ENCODE data around the gene POU3F3.

POU3F3 gene

DNA sequence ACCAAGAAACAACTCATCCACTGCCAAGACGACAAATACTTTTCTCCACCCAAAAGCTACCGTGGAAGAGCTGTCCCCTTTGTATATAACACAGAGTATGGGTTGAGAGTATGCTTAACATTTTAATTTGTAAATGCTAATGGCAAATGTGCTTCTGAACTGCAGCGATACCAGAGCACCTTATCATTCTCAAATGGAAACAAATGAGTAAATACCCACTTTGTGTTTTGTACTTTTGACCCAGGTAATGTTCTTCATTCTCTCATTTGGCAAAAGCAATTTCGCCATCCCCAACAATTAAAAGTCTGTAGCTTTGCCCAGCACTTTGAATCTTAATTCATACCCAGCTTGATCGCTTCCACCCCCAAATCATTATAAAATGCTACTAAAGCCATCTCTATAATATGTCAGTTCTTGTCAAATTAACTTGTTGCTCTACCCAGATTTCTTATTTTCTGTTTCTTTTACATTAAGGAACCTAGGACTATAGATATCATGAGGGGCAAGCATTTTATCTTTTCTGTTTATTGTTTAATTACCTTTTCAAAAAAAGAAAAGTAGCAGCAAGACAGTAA lies 6.2 kb upstream of the POU3F3 start:
- no peak for DNase-seq

GRCh38 chr2:104848526-104848925 lies 5.4 kb upstream of the POU3F3 start:
- no peak for DNase-seq

DNA sequence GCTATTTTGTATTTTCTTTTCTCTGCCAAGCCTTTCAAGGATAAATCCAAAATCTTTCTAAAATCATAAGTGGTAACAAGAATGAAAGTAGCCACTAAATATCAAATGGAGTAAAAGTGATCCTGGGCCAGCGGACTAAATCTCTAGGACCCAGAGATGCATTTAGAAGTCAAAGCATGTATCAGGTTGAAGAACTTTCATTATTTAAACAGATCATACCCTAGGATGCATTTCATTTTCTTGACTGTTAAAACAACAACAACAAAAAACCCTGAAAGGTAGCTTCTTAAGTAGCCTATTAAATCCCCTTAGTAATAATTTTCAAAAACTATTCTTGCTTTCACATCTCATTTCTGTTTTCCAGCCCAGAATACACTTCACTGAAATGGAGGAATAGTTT lies 4.8 kb upstream of the POU3F3 start:
- no peak for DNase-seq

- no peak for DNase-seq
Observed at GRCh38 chr2:104849618-104850141, 4.2 kb upstream of the POU3F3 start.

- no peak for DNase-seq
Observed at GRCh38 chr2:104850361-104851290, 3.3 kb upstream of the POU3F3 start.

DNA sequence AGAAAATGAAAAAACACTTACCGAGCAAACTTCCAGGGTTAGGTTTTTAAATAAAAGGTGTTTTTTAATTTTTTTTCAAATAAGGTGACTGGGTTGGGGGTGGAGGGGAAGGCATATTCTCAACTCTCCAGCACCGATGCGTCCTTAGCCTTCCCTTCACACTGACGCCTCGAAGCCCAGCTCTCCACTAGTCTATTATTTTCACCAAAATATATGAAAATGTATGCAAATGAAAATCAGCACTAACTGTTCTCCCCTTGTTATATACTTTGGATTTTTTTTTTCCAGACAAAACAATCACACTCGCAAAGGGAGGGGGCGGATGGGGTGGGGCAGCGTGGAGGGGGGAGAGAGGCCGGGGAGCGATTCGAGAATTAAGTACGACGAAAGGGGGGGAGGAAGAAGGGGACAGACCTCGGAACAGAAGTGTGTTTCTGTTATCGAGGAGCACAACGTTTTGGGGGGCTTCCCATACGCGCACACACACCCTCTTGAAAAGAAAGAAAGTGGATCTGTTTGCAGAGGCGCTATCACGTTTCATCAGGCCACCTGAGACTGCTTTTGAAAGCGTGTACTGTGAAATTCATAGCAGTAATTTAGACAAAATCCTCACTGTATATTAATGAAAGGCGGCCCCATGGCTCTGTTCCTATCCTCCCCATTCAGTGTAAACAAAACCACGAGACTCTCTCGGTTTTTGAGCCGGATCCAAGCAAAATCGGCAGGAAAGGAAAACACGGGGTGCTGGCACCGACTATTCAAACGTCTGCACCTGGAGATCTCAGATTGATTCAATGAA lies 2.4 kb upstream of the POU3F3 start:
- DNase-seq, result no peak

- no peak for DNase-seq
Observed at GRCh38 chr2:104852090-104852666, 1.7 kb upstream of the POU3F3 start.

DNA sequence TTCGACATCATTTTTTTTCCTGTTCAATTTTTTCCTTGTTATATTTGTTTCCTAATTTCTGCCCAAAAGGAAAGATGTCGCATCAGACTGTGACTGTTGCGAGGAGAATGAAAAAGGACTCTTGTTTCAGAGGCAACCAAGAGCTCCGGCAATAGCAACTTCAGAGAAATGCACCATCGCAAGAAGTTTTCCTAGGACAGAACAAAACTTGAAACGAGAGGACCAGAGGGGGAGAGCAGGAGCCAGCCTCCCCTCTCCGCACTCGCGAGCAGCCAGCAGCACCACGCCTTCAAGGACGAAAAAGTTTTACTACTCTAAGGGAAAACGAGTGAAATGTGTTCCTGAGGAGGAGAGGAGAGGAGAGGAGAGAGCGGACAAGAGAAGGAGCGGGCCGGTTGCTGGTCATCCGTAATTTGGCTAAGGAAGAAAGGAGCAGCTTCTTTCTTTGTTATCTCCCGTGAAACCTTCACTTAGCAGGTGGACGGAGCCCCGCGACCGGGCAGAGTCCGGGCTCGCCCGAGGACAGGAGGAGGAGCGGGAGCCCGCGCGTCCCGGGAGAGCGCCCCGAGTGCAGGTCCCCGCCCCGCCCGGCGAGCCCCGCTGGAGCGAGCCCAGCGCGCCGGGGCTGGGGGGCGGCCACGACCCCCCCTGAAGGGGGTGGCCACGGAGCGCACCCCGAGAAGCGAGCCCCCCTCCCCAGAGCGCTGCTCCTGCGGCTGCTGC lies 744 bp downstream of the POU3F3 start:
- DNase-seq, result no peak

- no peak for DNase-seq
Observed at GRCh38 chr2:104855221-104856085, 1.5 kb downstream of the POU3F3 start.

- no peak for DNase-seq
Observed at GRCh38 chr2:104856086-104856972, 2.4 kb downstream of the POU3F3 start.

DNA sequence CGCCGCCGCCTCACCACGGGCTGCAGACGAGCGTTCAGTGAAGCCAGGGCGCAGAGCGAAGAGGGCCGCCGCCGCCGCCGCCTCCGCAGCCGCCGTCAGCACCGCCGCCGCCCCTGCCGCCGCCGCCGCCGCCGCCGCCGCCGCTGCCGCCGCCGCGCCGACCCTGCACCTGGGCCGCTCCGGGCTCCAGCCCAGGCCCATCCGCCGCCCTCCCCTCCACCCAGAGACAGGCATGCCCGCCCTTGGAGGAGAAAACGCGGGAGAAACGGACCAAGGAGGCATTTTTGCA lies 3.0 kb downstream of the POU3F3 start:
- no peak for DNase-seq

- DNase-seq, result no peak
Observed at GRCh38 chr2:104857262-104858005, 3.5 kb downstream of the POU3F3 start.

GRCh38 chr2:104858006-104858978 lies 4.4 kb downstream of the POU3F3 start:
- no peak for DNase-seq

- no peak for DNase-seq
Observed at GRCh38 chr2:104859291-104859765, 5.4 kb downstream of the POU3F3 start.

- no peak for DNase-seq
Observed at GRCh38 chr2:104859766-104860450, 6.0 kb downstream of the POU3F3 start.

GRCh38 chr2:104860451-104860790 lies 6.5 kb downstream of the POU3F3 start:
- no peak for DNase-seq

DNA sequence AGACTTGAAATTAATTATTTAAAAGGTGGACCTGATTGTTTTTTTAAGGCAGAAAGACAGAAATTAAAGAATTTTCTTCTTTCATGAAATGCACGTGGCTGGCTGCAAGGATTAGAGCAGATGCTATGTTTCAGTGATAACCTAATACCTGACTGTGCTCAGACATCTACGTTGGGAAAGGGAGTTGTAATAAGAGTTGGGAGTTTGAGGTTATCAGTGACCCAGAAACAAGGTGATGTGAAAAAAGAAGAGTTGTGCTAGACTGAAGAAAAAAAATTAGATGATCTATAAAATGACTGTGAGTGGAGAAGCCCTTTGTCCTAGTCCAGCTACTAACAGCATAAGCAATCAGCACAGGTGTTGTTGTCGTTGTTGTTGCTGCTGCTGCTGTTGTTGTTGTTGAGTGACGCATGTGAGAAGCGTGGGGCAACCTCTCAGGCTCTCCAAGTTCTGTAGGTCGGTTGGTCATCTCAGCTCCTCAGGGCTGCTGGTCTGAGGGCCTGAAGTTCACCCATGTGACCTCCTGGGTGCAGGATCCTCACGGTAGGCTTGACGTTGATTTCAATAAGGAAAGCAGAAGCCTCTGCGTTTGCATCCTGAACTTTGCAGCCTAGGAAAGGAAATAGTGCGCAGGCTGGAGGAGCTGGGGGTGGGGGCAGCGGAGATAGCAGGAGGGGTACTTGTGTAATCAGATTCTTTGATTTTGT lies 7.6 kb downstream of the POU3F3 start:
- DNase-seq, result no peak
